Uterus (tissue), 4 donors: ENCODE results near the gene TSPAN13. TPM values are rescaled to one million over a fixed set of nuclear protein-coding genes. Genes with fewer than 3 reads are reported as not detected.

Experiments
- DNase-seq, 2 donors: peaks; one replicate each; pipeline ENCODE4 v3.0.0-alpha.2; 2019 to 2020
- H3K27ac ChIP-seq, 2 donors: fragments of 200-600 bp; sonication (generic); 1 replicate in 1 of 2; 2 replicates in 1 of 2; pipeline ENCODE4 v1.5.1; 2016 to 2018
- H3K27me3 ChIP-seq, 2 donors: fragments of 200-600 bp; sonication (generic); one replicate each; pipeline ENCODE4 v1.5.1; 2018 to 2019; ENCODE audit warnings: control low read depth in 1 of 2
- H3K36me3 ChIP-seq, 2 donors: fragments of 200-600 bp; sonication (generic); one replicate each; pipeline ENCODE4 v1.5.1; 2019; ENCODE audit warnings: control low read depth in 1 of 2
- H3K4me1 ChIP-seq, 2 donors: fragments of 200-600 bp; sonication (generic); one replicate each; pipeline ENCODE4 v1.5.1; 2018 to 2019; ENCODE audit warnings: control low read depth in 1 of 2
- H3K4me3 ChIP-seq, 2 donors: fragments of 200-600 bp; sonication (generic); 1 replicate in 1 of 2; 2 replicates in 1 of 2; pipeline ENCODE4 v1.5.1; 2018 to 2019; ENCODE audit warnings: mild to moderate bottlenecking in 1 of 2
- H3K9me3 ChIP-seq, 2 donors: fragments of 200-600 bp; sonication (generic); one replicate each; pipeline ENCODE4 v1.5.1; 2019; ENCODE audit warnings: control low read depth in 1 of 2
- CTCF ChIP-seq, 4 experiments: fragments of 200-600 bp in 2 of 4; fragments of 450-650 bp in 2 of 4; sonication (generic) in 2 of 4; IDR thresholded peaks; one replicate each; pipeline ENCODE4 v1.5.1; 2016 to 2019; ENCODE audit warnings: antibody characterized with exemption in 4 of 4, mild to moderate bottlenecking in 2 of 4, moderate library complexity in 1 of 4
- POLR2A ChIP-seq, 2 donors: fragments of 450-650 bp; IDR thresholded peaks; one replicate each; pipeline ENCODE4 v1.6.1; 2016; ENCODE audit warnings: antibody characterized with exemption in 2 of 2, mild to moderate bottlenecking in 1 of 2, moderate library complexity in 1 of 2
- intact Hi-C: fragments of 100-400 bp; cut with DNase I; formaldehyde crosslinking; loops from one replicate; pipeline ENCODE4 v1.15.1; 2023; ENCODE audit warnings: low total_unique reads
- total RNA-seq, 4 donors: library from RNA; depleted of rRNA in 3 of 4; stranded (reverse); fragments of >200 nt in 3 of 4; gene quantifications; one replicate each; pipeline versions ENCODE4 v1.1.0 to v1.2.4, GENCODE V29; 2014 to 2023
- donor health status: DM: yes; HTN: yes; CAD: no.

Gene TSPAN13
- total RNA-seq, 4 donors from 2014 or later = 4.9 to 19.1 (median 13.2) TPM

GRCh38 chr7:16785846-16786245, 32.3 kb downstream of the TSPAN13 start:
- intact Hi-C loops = no loop called here
- H3K4me3 ChIP-seq = no peak overlapping the region
- no peaks in the 10 kb centered on the region for H3K36me3 ChIP-seq
- no peaks in the 10 kb centered on the region for H3K9me3 ChIP-seq
- H3K27me3 ChIP-seq = no peaks in the 10 kb centered on the region
- TF ChIP-seq POLR2A (IDR thresholded peaks at IDR 0.05) (no peak), CTCF (IDR thresholded peaks at IDR 0.05) (no peak)
- no peak for DNase-seq
- no peaks in the 10 kb centered on the region for H3K4me1 ChIP-seq
- H3K27ac ChIP-seq = no peak overlapping the region

- DNase-seq = no peak
- TF ChIP-seq POLR2A (IDR thresholded peaks at IDR 0.05) = no peak
- Histone ChIP-seq H3K36me3 (no peaks in the 10 kb centered on the region), H3K27me3 (no peaks in the 10 kb centered on the region), H3K4me3 (no peak overlapping the region), H3K9me3 (no peaks in the 10 kb centered on the region), H3K4me1 (no peaks in the 10 kb centered on the region), H3K27ac (no peak overlapping the region)
- intact Hi-C loops = no loop called here
These were observed 32.7 kb downstream of the TSPAN13 start for GRCh38 chr7:16786257-16786656.

- DNase-seq = no peak
- Histone ChIP-seq H3K9me3 (no peaks in the 10 kb centered on the region), H3K36me3 (no peaks in the 10 kb centered on the region), H3K4me3 (no peak overlapping the region), H3K27me3 (no peaks in the 10 kb centered on the region), H3K27ac (no peak overlapping the region), H3K4me1 (no peaks in the 10 kb centered on the region)
- intact Hi-C loops = no loop called here
- TF ChIP-seq CTCF (IDR thresholded peaks at IDR 0.05) (no peak), POLR2A (IDR thresholded peaks at IDR 0.05) (no peak)
These were observed 33.6 kb downstream of the TSPAN13 start for GRCh38 chr7:16787127-16787526.

- Histone ChIP-seq H3K9me3 (no peaks in the 10 kb centered on the region), H3K27me3 (no peaks in the 10 kb centered on the region), H3K36me3 (no peaks in the 10 kb centered on the region), H3K27ac (no peak overlapping the region), H3K4me1 (no peaks in the 10 kb centered on the region), H3K4me3 (no peak overlapping the region)
- no peak for DNase-seq
- intact Hi-C loops = no loop called here
- TF ChIP-seq CTCF (IDR thresholded peaks at IDR 0.05) (no peak), POLR2A (IDR thresholded peaks at IDR 0.05) (no peak)
These were observed 37.5 kb downstream of the TSPAN13 start for GRCh38 chr7:16791071-16791470.

GRCh38 chr7:16791905-16792698, 38.5 kb downstream of the TSPAN13 start:
- Histone ChIP-seq H3K4me1 (no peaks in the 10 kb centered on the region), H3K36me3 (no peaks in the 10 kb centered on the region), H3K4me3 (no peak overlapping the region), H3K9me3 (no peaks in the 10 kb centered on the region), H3K27ac (no peak overlapping the region), H3K27me3 (no peaks in the 10 kb centered on the region)
- TF ChIP-seq CTCF (IDR thresholded peaks at IDR 0.05) = no peak
- TF ChIP-seq POLR2A (IDR thresholded peaks at IDR 0.05) = no peak
- DNase-seq = no peak
- intact Hi-C loops = no loop called here
